ENCODE measurements around the gene PARP6.

DNA sequence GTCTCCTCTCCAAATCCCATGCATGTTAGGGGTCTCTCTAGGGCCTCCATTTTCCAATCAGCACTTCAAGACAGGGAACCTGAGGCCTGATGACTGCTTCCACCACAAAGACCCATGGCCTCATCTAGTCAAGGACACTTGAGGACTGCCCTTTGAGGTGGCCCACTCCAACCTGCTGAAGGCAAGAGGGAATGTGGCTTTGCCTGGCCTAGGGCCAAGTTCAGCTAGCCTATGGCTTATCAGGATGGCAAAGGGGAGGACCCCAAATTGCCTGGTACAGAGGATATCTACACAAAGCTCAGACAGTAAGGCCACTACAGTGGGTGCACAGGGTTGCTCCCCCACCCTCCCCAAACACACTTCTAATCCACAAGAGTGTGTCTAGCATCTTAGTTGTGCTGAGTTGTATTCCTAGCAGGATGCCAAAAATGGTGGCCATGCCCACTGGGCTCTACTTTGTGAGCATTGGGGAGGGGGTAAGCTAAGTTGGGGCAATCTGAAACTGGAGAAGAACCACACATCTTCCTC is 64.7 kb downstream of the PARP6 start:
- TF ChIP-seq POLR2AphosphoS5 (IDR thresholded peaks at IDR 0.05; ENCODE audit: low read depth, low read length) (no peak), SIN3A (IDR thresholded peaks at IDR 0.05; ENCODE audit: borderline replicate concordance, insufficient read depth, low read depth, low read length) (no peak)
- TF ChIP-seq, protein P1, sequence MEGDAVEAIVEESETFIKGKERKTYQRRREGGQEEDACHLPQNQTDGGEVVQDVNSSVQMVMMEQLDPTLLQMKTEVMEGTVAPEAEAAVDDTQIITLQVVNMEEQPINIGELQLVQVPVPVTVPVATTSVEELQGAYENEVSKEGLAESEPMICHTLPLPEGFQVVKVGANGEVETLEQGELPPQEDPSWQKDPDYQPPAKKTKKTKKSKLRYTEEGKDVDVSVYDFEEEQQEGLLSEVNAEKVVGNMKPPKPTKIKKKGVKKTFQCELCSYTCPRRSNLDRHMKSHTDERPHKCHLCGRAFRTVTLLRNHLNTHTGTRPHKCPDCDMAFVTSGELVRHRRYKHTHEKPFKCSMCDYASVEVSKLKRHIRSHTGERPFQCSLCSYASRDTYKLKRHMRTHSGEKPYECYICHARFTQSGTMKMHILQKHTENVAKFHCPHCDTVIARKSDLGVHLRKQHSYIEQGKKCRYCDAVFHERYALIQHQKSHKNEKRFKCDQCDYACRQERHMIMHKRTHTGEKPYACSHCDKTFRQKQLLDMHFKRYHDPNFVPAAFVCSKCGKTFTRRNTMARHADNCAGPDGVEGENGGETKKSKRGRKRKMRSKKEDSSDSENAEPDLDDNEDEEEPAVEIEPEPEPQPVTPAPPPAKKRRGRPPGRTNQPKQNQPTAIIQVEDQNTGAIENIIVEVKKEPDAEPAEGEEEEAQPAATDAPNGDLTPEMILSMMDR (IDR thresholded peaks at IDR 0.05) = no peak
- TF ChIP-seq, protein P2, sequence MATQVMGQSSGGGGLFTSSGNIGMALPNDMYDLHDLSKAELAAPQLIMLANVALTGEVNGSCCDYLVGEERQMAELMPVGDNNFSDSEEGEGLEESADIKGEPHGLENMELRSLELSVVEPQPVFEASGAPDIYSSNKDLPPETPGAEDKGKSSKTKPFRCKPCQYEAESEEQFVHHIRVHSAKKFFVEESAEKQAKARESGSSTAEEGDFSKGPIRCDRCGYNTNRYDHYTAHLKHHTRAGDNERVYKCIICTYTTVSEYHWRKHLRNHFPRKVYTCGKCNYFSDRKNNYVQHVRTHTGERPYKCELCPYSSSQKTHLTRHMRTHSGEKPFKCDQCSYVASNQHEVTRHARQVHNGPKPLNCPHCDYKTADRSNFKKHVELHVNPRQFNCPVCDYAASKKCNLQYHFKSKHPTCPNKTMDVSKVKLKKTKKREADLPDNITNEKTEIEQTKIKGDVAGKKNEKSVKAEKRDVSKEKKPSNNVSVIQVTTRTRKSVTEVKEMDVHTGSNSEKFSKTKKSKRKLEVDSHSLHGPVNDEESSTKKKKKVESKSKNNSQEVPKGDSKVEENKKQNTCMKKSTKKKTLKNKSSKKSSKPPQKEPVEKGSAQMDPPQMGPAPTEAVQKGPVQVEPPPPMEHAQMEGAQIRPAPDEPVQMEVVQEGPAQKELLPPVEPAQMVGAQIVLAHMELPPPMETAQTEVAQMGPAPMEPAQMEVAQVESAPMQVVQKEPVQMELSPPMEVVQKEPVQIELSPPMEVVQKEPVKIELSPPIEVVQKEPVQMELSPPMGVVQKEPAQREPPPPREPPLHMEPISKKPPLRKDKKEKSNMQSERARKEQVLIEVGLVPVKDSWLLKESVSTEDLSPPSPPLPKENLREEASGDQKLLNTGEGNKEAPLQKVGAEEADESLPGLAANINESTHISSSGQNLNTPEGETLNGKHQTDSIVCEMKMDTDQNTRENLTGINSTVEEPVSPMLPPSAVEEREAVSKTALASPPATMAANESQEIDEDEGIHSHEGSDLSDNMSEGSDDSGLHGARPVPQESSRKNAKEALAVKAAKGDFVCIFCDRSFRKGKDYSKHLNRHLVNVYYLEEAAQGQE (IDR thresholded peaks at IDR 0.05; ENCODE audit: insufficient read depth in 1 of 2, low read depth in 2 of 2, low read length in 1 of 2) = no peak
